Endothelial cell (in vitro differentiated cells): ENCODE measurements around the gene LCLAT1. TPM values are rescaled to one million over a fixed set of nuclear protein-coding genes. Genes with fewer than 3 reads are reported as not detected.

Source experiments
- DNase-seq: peaks from one replicate; pipeline ENCODE4 v3.0.0; 2021; ENCODE audit warnings: low spot score
- H3K27ac Mint-ChIP-seq: one replicate; pipeline ENCODE4 v1.8.0; 2021; ENCODE audit warnings: mixed read lengths, inconsistent platforms; ENCODE audit not compliant: unreplicated experiment
- H3K27me3 Mint-ChIP-seq: one replicate; pipeline ENCODE4 v1.8.0; 2021; ENCODE audit warnings: mild to moderate bottlenecking, moderate library complexity, mixed read lengths, inconsistent platforms; ENCODE audit not compliant: unreplicated experiment
- H3K36me3 Mint-ChIP-seq: one replicate; pipeline ENCODE4 v1.8.0; 2021; ENCODE audit warnings: mild to moderate bottlenecking, low read depth, mixed read lengths, inconsistent platforms; ENCODE audit not compliant: unreplicated experiment
- H3K4me1 Mint-ChIP-seq: one replicate; pipeline ENCODE4 v1.8.0; 2021; ENCODE audit warnings: mild to moderate bottlenecking, mixed read lengths, inconsistent platforms; ENCODE audit not compliant: unreplicated experiment
- H3K4me3 Mint-ChIP-seq: one replicate; pipeline ENCODE4 v1.8.0; 2021; ENCODE audit warnings: mild to moderate bottlenecking, mixed read lengths, inconsistent platforms; ENCODE audit not compliant: unreplicated experiment
- H3K9me3 Mint-ChIP-seq: one replicate; pipeline ENCODE4 v1.8.0; 2021; ENCODE audit warnings: mixed read lengths, inconsistent platforms; ENCODE audit not compliant: unreplicated experiment
- CTCF ChIP-seq: fragments of 200-600 bp; sonication (generic); IDR thresholded peaks from one replicate; pipeline ENCODE4 v1.5.0; 2021; ENCODE audit warnings: antibody characterized with exemption; ENCODE audit not compliant: unreplicated experiment
- total RNA-seq: library from RNA; stranded (reverse); fragmentation: NEBNext Ultra II Directional; extraction: Animal tissue kit (Norgen Biotek cat#: 25700); gene quantifications from one replicate; pipeline ENCODE4 v1.2.1, GENCODE V29; 2021; ENCODE audit not compliant: unreplicated experiment

The LCLAT1 gene
- total RNA-seq, 1 donor from 2014 or later = 20.9 TPM

- peaks cover 16% of the 10 kb centered on the region for H3K4me1 Mint-ChIP-seq
- TF ChIP-seq CTCF = no peak
- H3K4me3 Mint-ChIP-seq = no peak overlapping the region
- no peak for DNase-seq
- no peak overlapping the region for H3K27ac Mint-ChIP-seq
- H3K9me3 Mint-ChIP-seq = no peaks in the 10 kb centered on the region
- no peaks in the 10 kb centered on the region for H3K36me3 Mint-ChIP-seq
- no peaks in the 10 kb centered on the region for H3K27me3 Mint-ChIP-seq
These were observed 43.3 kb upstream of the LCLAT1 start for GRCh38 chr2:30403592-30404312.

GRCh38 chr2:30404319-30405259 is 42.5 kb upstream of the LCLAT1 start:
- TF ChIP-seq CTCF = no peak
- H3K4me3 Mint-ChIP-seq = no peak overlapping the region

GRCh38 chr2:30405260-30405605 is 41.8 kb upstream of the LCLAT1 start:
- H3K9me3 Mint-ChIP-seq = no peaks in the 10 kb centered on the region
- peaks cover 20% of the 10 kb centered on the region for H3K4me1 Mint-ChIP-seq
- H3K36me3 Mint-ChIP-seq = no peaks in the 10 kb centered on the region
- TF ChIP-seq CTCF = no peak
- H3K27ac Mint-ChIP-seq = no peak overlapping the region
- H3K4me3 Mint-ChIP-seq = no peak overlapping the region
- H3K27me3 Mint-ChIP-seq = no peaks in the 10 kb centered on the region
- no peak for DNase-seq

More at GRCh38 chr2:30404319-30405259, 42.5 kb upstream of the LCLAT1 start:
- Mint-ChIP-seq H3K9me3 (no peaks in the 10 kb centered on the region), H3K27ac (no peak overlapping the region), H3K27me3 (no peaks in the 10 kb centered on the region), H3K4me1 (peaks cover 18% of the 10 kb centered on the region), H3K36me3 (no peaks in the 10 kb centered on the region)
- DNase-seq = no peak

- Mint-ChIP-seq H3K36me3 (no peaks in the 10 kb centered on the region), H3K4me1 (peaks cover 27% of the 10 kb centered on the region), H3K27ac (no peak overlapping the region), H3K4me3 (no peak overlapping the region), H3K9me3 (no peaks in the 10 kb centered on the region), H3K27me3 (no peaks in the 10 kb centered on the region)
- no peak for TF ChIP-seq CTCF
- no peak for DNase-seq
These were observed 40.2 kb upstream of the LCLAT1 start for GRCh38 chr2:30406853-30407252.

GRCh38 chr2:30408961-30409387 is 38.1 kb upstream of the LCLAT1 start:
- no peaks in the 10 kb centered on the region for H3K36me3 Mint-ChIP-seq
- no peaks in the 10 kb centered on the region for H3K9me3 Mint-ChIP-seq
- no peak overlapping the region for H3K27ac Mint-ChIP-seq
- TF ChIP-seq CTCF = no peak
- no peak overlapping the region for H3K4me3 Mint-ChIP-seq
- H3K27me3 Mint-ChIP-seq = no peaks in the 10 kb centered on the region
- no peak for DNase-seq
- H3K4me1 Mint-ChIP-seq = peaks cover 27% of the 10 kb centered on the region
